GM12878 (cell line): ENCODE data around the gene THOC5. TPM values are rescaled to one million over a fixed set of nuclear protein-coding genes. Genes with fewer than 3 reads are reported as not detected.

Experiments used
- ATAC-seq: fragments of 200-7000 bp; cut with Tn5 transposase; 3 replicates; pipeline ENCODE4 v1.9.1; 2020; ENCODE audit warnings: mild to moderate bottlenecking, moderate library complexity
- BruUV-seq: library from RNA; stranded (reverse); fragments of 400-500 nt; replicated peaks from 2 replicates; lab custom pipeline; 2021; lab: Mats Ljungman, UMichigan
- CTCF ChIA-PET: fragments of 300-600 bp; sonication (Branson Sonifier 250); formaldehyde crosslinking; extraction: SDS; loops from one replicate; lab custom pipeline; 2021; ENCODE audit warnings: inconsistent platforms; lab: Yijun Ruan, JAX
- POLR2A ChIA-PET: fragments of 350-600 bp; formaldehyde crosslinking; extraction: SDS; loops from one replicate; lab custom pipeline; 2021; ENCODE audit warnings: inconsistent platforms; lab: Charles Lee
- RAD21 ChIA-PET: fragments of 300-600 bp; sonication (Branson Sonifier 250); formaldehyde crosslinking; loops from one replicate; lab custom pipeline; 2023; ENCODE audit warnings: antibody characterized with exemption; ENCODE audit not compliant: unreplicated experiment; lab: Charles Lee
- SMC1A ChIA-PET: fragments of 300-600 bp; sonication (Branson Sonifier 250); formaldehyde crosslinking; loops from one replicate; lab custom pipeline; 2023; ENCODE audit not compliant: unreplicated experiment, uncharacterized antibody; lab: Charles Lee
- DNase-seq: peaks from one replicate; pipeline ENCODE4 v3.0.0-alpha.2; 2011; ENCODE audit warnings: low read depth, low spot score
- FAIRE-seq: peaks from 3 replicates; lab custom pipeline; 2011; peaks lifted over from hg19 to GRCh38; lab: Jason Lieb, UNC
- H2AFZ ChIP-seq: 2 replicates; pipeline ENCODE4 v1.6.0; 2011; ENCODE audit warnings: low read depth, low read length, control low read depth; ENCODE audit not compliant: control insufficient read depth
- H3K27ac ChIP-seq: 2 replicates; pipeline ENCODE4 v1.5.1; 2011; ENCODE audit warnings: control low read depth; ENCODE audit not compliant: control insufficient read depth, insufficient read depth
- H3K27me3 ChIP-seq, 2 experiments: replicated peaks in 1 of 2; 2 replicates each; pipeline versions ENCODE4 v1.6.0 to v1.6.1; 2011; ENCODE audit warnings: low read length in 1 of 2; ENCODE audit not compliant: control insufficient read depth in 2 of 2, insufficient read depth in 2 of 2
- H3K36me3 ChIP-seq, 2 experiments: 2 replicates each; pipeline ENCODE4 v1.5.1; 2011; ENCODE audit warnings: low read length in 1 of 2; ENCODE audit not compliant: control insufficient read depth in 2 of 2, insufficient read depth in 2 of 2
- H3K4me1 ChIP-seq: 2 replicates; pipeline ENCODE4 v1.6.1; 2011; ENCODE audit warnings: mild to moderate bottlenecking, low read length, moderate library complexity, mixed read lengths; ENCODE audit not compliant: control insufficient read depth, insufficient read depth
- H3K4me2 ChIP-seq: 2 replicates; pipeline ENCODE4 v1.6.0; 2011; ENCODE audit warnings: control low read depth; ENCODE audit not compliant: control insufficient read depth, insufficient read depth
- H3K4me3 ChIP-seq: fragments of 200-600 bp; sonication (generic); 2 replicates; pipeline ENCODE4 v1.5.1; 2016
- H3K79me2 ChIP-seq: 2 replicates; pipeline ENCODE4 v1.6.0; 2011; ENCODE audit warnings: low read length; ENCODE audit not compliant: control insufficient read depth, insufficient read depth
- H3K9ac ChIP-seq: 2 replicates; pipeline ENCODE4 v1.8.0; 2011; ENCODE audit warnings: low read length, control low read depth, mixed read lengths; ENCODE audit not compliant: control insufficient read depth, insufficient read depth
- H3K9me3 ChIP-seq: replicated peaks from 3 replicates; pipeline ENCODE4 v1.5.1; 2011; ENCODE audit warnings: mild to moderate bottlenecking, low read length; ENCODE audit not compliant: control insufficient read depth, insufficient read depth
- H4K20me1 ChIP-seq: 2 replicates; pipeline ENCODE4 v1.6.0; 2011; ENCODE audit not compliant: control insufficient read depth, insufficient read depth
- CREM ChIP-seq: IDR thresholded peaks from 2 replicates; pipeline ENCODE4 v1.6.1; 2014; ENCODE audit warnings: antibody characterized with exemption, low read depth
- ESRRA ChIP-seq: IDR thresholded peaks from 2 replicates; pipeline ENCODE4 v1.6.1; 2012; ENCODE audit warnings: mild to moderate bottlenecking, low read length, improper control_type of control experiment
- FOXK2 ChIP-seq: fragments of 450-650 bp; IDR thresholded peaks from 2 replicates; pipeline ENCODE4 v1.6.1; 2017; ENCODE audit warnings: mild to moderate bottlenecking, moderate library complexity
- MEF2B ChIP-seq: fragments of 450-650 bp; IDR thresholded peaks from 2 replicates; pipeline ENCODE4 v1.6.1; 2018; ENCODE audit warnings: mild to moderate bottlenecking, moderate library complexity; ENCODE audit not compliant: partially characterized antibody, poor library complexity, severe bottlenecking
- RBBP5 ChIP-seq: fragments of 200-600 bp; sonication (generic); conservative IDR thresholded peaks from 2 replicates; pipeline ENCODE4 v1.6.1; 2016
- TAF1 ChIP-seq: IDR thresholded peaks from 2 replicates; pipeline ENCODE4 v1.6.1; 2011; ENCODE audit warnings: mild to moderate bottlenecking, low read depth, low read length, borderline replicate concordance
- TBL1XR1 ChIP-seq: IDR thresholded peaks from 2 replicates; pipeline ENCODE4 v1.6.1; 2012; ENCODE audit warnings: low read depth, low read length, improper control_type of control experiment
- TCF3 ChIP-seq: IDR thresholded peaks from 2 replicates; pipeline ENCODE4 v1.6.1; 2012; ENCODE audit warnings: low read depth, mild to moderate bottlenecking, low read length, borderline replicate concordance; ENCODE audit not compliant: insufficient read depth
- ZNF207 ChIP-seq: fragments of 450-650 bp; IDR thresholded peaks from 2 replicates; pipeline ENCODE4 v1.6.1; 2014; ENCODE audit warnings: antibody characterized with exemption, mild to moderate bottlenecking, borderline replicate concordance
- ZNF622 ChIP-seq: fragments of 450-650 bp; IDR thresholded peaks from 2 replicates; pipeline ENCODE4 v1.6.1; 2017; ENCODE audit warnings: mild to moderate bottlenecking, inconsistent platforms
- WGBS: methylation state at CpG from one replicate; pipeline ENCODE4 v1.1.6; 2016; ENCODE audit warnings: low lambda C conversion rate; ENCODE audit not compliant: insufficient replicate concordance, insufficient coverage; ENCODE audit errors: missing lambda C conversion rate; 5-methylcytosine and 5-hydroxymethylcytosine counted together
- in situ Hi-C: fragments of 300-500 bp; cut with MboI; formaldehyde crosslinking; loops from 9 replicates; pipeline ENCODE4 v1.14.3; 2018; ENCODE audit warnings: mixed read lengths
- intact Hi-C: fragments of 100-400 bp; cut with micrococcal nuclease; formaldehyde crosslinking; loops from one replicate; pipeline ENCODE4 v1.14.2; 2022; ENCODE audit not compliant: unreplicated experiment
- polyA plus RNA-seq, 11 experiments: library from polyadenylated mRNA; depleted of rRNA in 4 of 11; unstranded in 6 of 11; stranded (reverse) in 5 of 11; fragments of >200 nt; fragmentation: Nextera tagmentation in 4 of 11; fragmentation: Illumina TruSeq in 1 of 11; extraction: Ambion mirVana in 4 of 11; extraction: Trizol in 1 of 11; gene quantifications; 1 replicate in 1 of 11; 2 replicates in 10 of 11; pipeline versions ENCODE4 v1.2.1 to v1.2.3, GENCODE V29; 2011 to 2016; ENCODE audit warnings: inconsistent platforms in 2 of 11, missing spikeins in 2 of 11, low read depth in 1 of 11
- total RNA-seq, 4 experiments: library from RNA; depleted of rRNA in 3 of 4; stranded (reverse); fragments of >200 nt in 3 of 4; fragmentation: Illumina TruSeq in 1 of 4; extraction: Trizol in 1 of 4; gene quantifications; 2 replicates each; pipeline versions ENCODE4 v1.2.1 to v1.2.3, GENCODE V29; 2013 to 2021

The THOC5 gene
- total and polyA plus RNA-seq, 10 of the 15 experiments (the other 5 are each of a cell fraction or from before 2014, with no cell fraction given), result 20.9 to 44.9 (median 31.4) TPM

DNA sequence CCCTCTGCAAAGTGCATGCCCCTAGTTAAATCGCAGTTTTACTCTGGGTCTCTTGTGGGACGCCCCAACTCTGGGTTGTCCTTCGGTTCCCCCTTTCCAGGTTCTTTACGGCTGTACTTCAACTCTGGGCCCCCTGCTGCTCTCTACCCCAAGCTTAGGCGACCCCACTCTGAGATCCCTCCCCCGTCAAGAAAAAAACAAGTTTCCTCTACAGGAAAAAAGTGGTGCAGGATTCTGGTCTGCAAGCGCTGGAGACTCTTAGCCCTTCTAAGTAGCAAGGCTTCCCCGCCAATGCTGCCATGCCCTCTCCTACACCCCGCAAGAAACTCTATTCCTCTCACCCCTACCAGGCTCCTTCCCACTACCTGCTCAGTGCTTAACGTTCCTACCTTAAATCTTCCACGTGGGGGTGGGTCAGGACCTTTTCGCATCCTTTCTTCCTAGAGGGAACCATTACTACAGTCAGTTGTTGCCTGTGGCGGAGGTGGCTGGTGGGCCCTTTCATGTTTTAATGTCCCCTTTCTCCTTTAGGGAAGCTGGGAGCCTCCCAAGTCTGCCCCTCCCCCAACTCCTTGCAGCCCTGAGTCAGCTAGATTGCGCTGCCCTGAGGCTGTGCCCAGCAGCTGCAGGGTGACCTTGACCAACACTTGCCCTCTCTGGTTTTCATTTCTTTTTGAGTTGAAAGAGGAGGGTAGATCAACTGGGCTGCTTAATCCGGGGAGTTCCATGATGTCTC, 72.1 kb downstream of the THOC5 start:
- no peak overlapping the region for H2AFZ ChIP-seq
- no peaks in the 10 kb centered on the region for H4K20me1 ChIP-seq
- RAD21 ChIA-PET, result no interaction called here
- H3K4me3 ChIP-seq, result no peak overlapping the region
- H3K27me3 ChIP-seq, result peaks cover 0 to 3% of the 10 kb centered on the region in 2 experiments; a peak in 2 of 4 replicates
- no TSS peak for BruUV-seq
- no peak for ATAC-seq
- H3K9me3 ChIP-seq, result no peaks in the 10 kb centered on the region; the same call in 2 of the 3 replicates
- TF ChIP-seq TAF1, result no peak
- TF ChIP-seq TBL1XR1, result no peak
- no peak for TF ChIP-seq CREM
- TF ChIP-seq MEF2B, result no peak
- no peak for TF ChIP-seq ZNF622
- no peak for TF ChIP-seq ZNF207
- no peak for TF ChIP-seq RBBP5
- no peak for TF ChIP-seq FOXK2
- TF ChIP-seq ESRRA, result no peak
- no peak for TF ChIP-seq TCF3
- H3K79me2 ChIP-seq, result no peaks in the 10 kb centered on the region
- CTCF ChIA-PET, result interaction anchor here (1.3 kb wide), 1 partner anchor 144 kb away, joined by 3 read pairs; no protein-coding TSS in a partner anchor
- H3K9ac ChIP-seq, result no peak overlapping the region
- POLR2A ChIA-PET, result no interaction called here
- no peaks in the 10 kb centered on the region for H3K36me3 ChIP-seq
- no peaks in the 10 kb centered on the region for H3K4me1 ChIP-seq
- in situ Hi-C loops, result no loop called here
- FAIRE-seq, result no peak
- WGBS, result 28% methylated on average over 15 of the region's 15 CpGs
- SMC1A ChIA-PET, result no interaction called here
- intact Hi-C loops, result no loop called here
- no peak overlapping the region; the same call in 1 of the 2 replicates for H3K4me2 ChIP-seq
- no peak overlapping the region for H3K27ac ChIP-seq
- no peak for DNase-seq
